Esophagus muscularis mucosa (tissue), 3 donors: ENCODE results near the gene DLL1.

Experiments used
- CTCF ChIP-seq, 3 experiments: fragments of 200-600 bp in 2 of 3; fragments of 450-650 bp in 1 of 3; sonication (generic) in 2 of 3; IDR thresholded peaks; one replicate each; pipeline ENCODE4 v1.5.1; 2017 to 2019; ENCODE audit warnings: antibody characterized with exemption in 3 of 3, mild to moderate bottlenecking in 2 of 3, moderate library complexity in 1 of 3
- POLR2A ChIP-seq: fragments of 450-650 bp; IDR thresholded peaks from one replicate; pipeline ENCODE4 v1.6.1; 2017; ENCODE audit warnings: antibody characterized with exemption, moderate library complexity, mild to moderate bottlenecking, low read depth

GRCh38 chr6:170305805-170306323, 15.0 kb upstream of the DLL1 start:
- no peak for TF ChIP-seq POLR2A
- no peak for TF ChIP-seq CTCF (IDR thresholded peaks at IDR 0.05)
